RWPE2 (cell line): ENCODE data around the gene FOXL2NB.
A peak's percentile ranks its signal among the peaks of the same experiment; 100 is the strongest.

Experiments used
- ATAC-seq: fragments of 200-7000 bp; cut with Tn5 transposase; 3 replicates; pipeline ENCODE4 v1.9.1; 2021; ENCODE audit warnings: low read depth
- DNase-seq: peaks from one replicate; pipeline ENCODE4 v3.0.0-alpha.2; 2020; ENCODE audit warnings: low spot score
- H3K27ac ChIP-seq: fragments of 450-650 bp; 2 replicates; pipeline ENCODE4 v1.5.1; 2017; ENCODE audit warnings: mild to moderate bottlenecking; ENCODE audit not compliant: poor library complexity, severe bottlenecking
- H3K27me3 ChIP-seq: fragments of 250-450 bp; sonication (Bioruptor Pico); 2 replicates; pipeline ENCODE4 v1.5.1; 2021; ENCODE audit warnings: mild to moderate bottlenecking, moderate library complexity; ENCODE audit not compliant: insufficient read depth, poor library complexity, severe bottlenecking
- H3K36me3 ChIP-seq: fragments of 250-450 bp; sonication (Bioruptor Pico); 2 replicates; pipeline ENCODE4 v1.5.1; 2020; ENCODE audit warnings: low read depth, mild to moderate bottlenecking, moderate library complexity
- H3K4me1 ChIP-seq: fragments of 250-450 bp; sonication (Bioruptor Pico); 2 replicates; pipeline ENCODE4 v1.5.1; 2021; ENCODE audit warnings: mild to moderate bottlenecking, moderate library complexity; ENCODE audit not compliant: insufficient read depth, poor library complexity, severe bottlenecking
- H3K4me3 ChIP-seq: fragments of 250-450 bp; sonication (Bioruptor Pico); 2 replicates; pipeline ENCODE4 v1.5.1; 2021; ENCODE audit warnings: mild to moderate bottlenecking, moderate library complexity; ENCODE audit not compliant: severe bottlenecking
- H3K9me3 ChIP-seq: fragments of 250-450 bp; sonication (Bioruptor Pico); 2 replicates; pipeline ENCODE4 v1.5.1; 2021; ENCODE audit warnings: mild to moderate bottlenecking, moderate library complexity; ENCODE audit not compliant: severe bottlenecking
- TF ChIP-seq, protein P1 (sequence below): fragments of 450-650 bp; IDR thresholded peaks from one replicate; pipeline ENCODE4 v1.5.1; 2017; ENCODE audit warnings: mild to moderate bottlenecking, moderate library complexity; ENCODE audit not compliant: poor library complexity, severe bottlenecking

Gene FOXL2NB

DNA sequence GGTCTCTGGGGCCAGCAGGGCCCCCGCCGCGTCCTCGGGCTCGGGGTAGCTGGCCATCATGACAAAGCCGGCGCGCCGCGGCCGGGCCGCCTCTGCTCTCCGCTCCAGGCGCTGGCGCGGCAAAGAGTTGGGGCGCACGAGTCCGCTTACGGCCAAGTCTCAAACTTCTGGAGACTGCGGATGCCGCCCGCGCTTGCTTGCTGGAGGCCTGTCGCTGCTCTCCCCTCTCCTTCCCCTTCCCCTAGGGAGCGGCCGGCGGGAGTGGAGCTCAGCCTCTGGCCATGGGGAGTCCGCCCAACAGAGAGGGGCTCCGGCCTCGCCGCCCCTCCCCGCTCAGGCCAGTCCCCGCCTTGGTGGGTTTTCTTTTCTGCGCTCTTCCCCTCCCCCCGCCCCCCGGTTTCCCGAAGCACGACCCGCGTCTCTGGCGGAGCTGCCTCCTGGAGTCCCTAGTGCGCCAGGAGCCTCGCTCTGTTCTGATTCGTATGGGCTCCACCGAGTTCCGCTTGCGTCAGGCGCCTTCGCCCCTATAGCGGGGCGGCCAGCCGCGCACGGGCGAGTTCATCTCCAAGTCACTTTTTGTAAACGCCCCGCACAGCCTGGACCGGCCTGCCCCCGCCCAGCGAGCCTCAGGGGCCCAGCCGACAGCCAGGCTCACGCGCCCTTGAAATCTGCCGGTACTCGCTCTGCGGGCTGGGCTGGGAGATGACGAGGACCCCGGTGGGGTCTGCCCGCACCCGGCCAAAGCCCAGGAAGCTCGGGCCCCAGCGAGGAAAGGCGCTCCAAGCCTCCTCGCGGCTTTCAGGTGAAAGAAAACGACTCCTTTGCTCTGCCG lies at the start of gene FOXL2NB, which contains the start of gene FOXL2:
TSS of gene FOXL2NB (plus strand) at position 555 of the 832 bp plus-strand sequence. CDS start at position 703, 148 bp downstream.
TSS of gene FOXL2 (minus strand) at position 475 of the 832 bp plus-strand sequence. CDS start at position 60, 415 bp downstream.
- TF ChIP-seq, protein P1, sequence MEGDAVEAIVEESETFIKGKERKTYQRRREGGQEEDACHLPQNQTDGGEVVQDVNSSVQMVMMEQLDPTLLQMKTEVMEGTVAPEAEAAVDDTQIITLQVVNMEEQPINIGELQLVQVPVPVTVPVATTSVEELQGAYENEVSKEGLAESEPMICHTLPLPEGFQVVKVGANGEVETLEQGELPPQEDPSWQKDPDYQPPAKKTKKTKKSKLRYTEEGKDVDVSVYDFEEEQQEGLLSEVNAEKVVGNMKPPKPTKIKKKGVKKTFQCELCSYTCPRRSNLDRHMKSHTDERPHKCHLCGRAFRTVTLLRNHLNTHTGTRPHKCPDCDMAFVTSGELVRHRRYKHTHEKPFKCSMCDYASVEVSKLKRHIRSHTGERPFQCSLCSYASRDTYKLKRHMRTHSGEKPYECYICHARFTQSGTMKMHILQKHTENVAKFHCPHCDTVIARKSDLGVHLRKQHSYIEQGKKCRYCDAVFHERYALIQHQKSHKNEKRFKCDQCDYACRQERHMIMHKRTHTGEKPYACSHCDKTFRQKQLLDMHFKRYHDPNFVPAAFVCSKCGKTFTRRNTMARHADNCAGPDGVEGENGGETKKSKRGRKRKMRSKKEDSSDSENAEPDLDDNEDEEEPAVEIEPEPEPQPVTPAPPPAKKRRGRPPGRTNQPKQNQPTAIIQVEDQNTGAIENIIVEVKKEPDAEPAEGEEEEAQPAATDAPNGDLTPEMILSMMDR: no peak
- DNase-seq (no peak), ATAC-seq (peak; percentile 45)
- Histone ChIP-seq H3K9me3 (no peaks in the 10 kb centered on the region), H3K4me3 (peak within 1 kb of the TSS; percentile 31), H3K27me3 (peaks cover 91% of the 10 kb centered on the region), H3K4me1 (no peaks in the 10 kb centered on the region), H3K27ac (no peak within 1 kb of the TSS), H3K36me3 (no peaks in the 10 kb centered on the region)

DNA sequence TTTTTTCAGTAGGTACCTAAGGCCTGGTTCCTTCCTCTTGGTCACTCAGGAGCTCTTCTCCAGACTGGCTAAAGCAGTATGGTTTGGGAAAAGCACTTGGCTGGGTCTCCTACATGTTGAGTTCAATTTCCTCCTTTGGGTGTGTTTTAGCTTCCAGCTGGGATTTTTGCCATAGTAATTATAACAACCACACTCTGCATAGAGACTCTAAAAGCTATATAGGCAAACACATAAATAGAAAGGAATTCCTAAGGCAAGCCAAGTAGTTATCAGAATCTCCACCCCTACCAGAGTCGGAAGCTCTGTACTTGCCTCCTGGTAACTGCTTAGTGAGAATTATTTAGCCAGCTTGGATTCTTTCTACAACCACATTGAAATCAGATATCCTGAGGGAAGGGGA lies 48.7 kb upstream of the FOXL2NB start:
- Histone ChIP-seq H3K4me3 (no peak overlapping the region), H3K9me3 (no peaks in the 10 kb centered on the region), H3K4me1 (no peaks in the 10 kb centered on the region), H3K27me3 (no peaks in the 10 kb centered on the region), H3K36me3 (no peaks in the 10 kb centered on the region), H3K27ac (no peak overlapping the region)
- TF ChIP-seq, protein P1: no peak
- no peak for ATAC-seq
- DNase-seq: no peak

DNA sequence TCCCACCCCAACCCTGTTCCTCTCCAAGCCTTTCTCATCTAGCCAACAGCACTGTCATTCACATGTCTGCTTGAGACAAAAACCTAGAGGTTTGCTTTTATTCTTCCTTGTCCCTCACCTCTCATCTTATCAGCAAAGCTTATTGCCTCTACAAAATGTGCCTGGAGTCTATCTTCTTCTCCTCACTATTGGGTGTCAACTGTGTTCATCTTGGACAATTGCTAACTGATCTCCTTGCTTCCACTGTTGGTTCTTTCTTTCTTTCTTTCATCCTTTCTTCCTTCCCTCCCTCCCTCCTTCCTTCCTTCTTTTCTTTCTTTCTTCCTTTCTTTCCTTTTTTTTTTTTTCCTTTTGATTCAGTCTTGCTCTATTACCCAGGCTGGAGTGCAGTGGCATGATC lies 48.3 kb upstream of the FOXL2NB start:
- no peaks in the 10 kb centered on the region for H3K4me1 ChIP-seq
- TF ChIP-seq, protein P1: no peak
- DNase-seq (no peak), ATAC-seq (no peak)
- no peaks in the 10 kb centered on the region for H3K27me3 ChIP-seq
- no peak overlapping the region for H3K4me3 ChIP-seq
- no peaks in the 10 kb centered on the region for H3K9me3 ChIP-seq
- H3K27ac ChIP-seq: no peak overlapping the region
- H3K36me3 ChIP-seq: no peaks in the 10 kb centered on the region

DNA sequence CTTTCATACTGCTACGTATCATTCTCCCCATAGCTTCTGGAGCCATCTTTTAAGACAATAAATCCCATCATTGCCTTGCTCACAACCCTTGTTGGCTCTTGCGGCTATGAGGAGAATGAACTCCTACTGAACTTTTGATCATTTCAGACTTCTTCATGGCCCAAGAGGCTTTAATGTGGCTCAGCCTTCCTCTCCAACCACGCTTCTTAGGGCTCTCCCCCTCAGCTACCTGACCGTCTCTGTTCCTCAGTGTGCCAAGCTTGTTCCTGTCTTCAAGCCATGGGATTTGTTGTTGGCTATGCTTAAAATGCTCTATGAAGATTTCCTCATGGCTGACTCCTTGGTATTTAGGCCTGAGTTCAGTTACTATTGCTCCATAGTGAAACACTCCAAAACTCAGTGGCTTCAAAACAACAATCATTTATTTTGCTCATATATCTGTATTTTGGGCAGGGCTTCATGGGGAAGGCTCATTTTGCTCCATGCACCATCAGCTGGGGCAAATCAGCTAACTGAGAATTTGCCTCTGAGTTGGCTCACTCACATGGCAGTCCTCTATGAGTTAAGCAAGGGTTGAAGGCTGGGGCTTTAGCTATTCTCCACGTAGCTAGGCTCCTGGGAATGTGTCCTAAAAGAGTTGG lies 47.5 kb upstream of the FOXL2NB start:
- TF ChIP-seq, protein P1: no peak
- Histone ChIP-seq H3K27me3 (no peaks in the 10 kb centered on the region), H3K4me3 (no peak overlapping the region), H3K9me3 (no peaks in the 10 kb centered on the region), H3K36me3 (no peaks in the 10 kb centered on the region), H3K27ac (no peak overlapping the region), H3K4me1 (no peaks in the 10 kb centered on the region)
- ATAC-seq: no peak
- no peak for DNase-seq
